Trophoblast cell (in vitro differentiated cells and primary cell): ENCODE results near the gene HOXD3.

ENCODE experiments used
- DNase-seq, 2 donors: peaks; one replicate each; pipeline ENCODE4 v3.0.0-alpha.2; 2016
- H2AFZ ChIP-seq: 2 replicates; pipeline ENCODE4 v1.6.1; 2013; ENCODE audit warnings: low read length, moderate library complexity, mild to moderate bottlenecking; ENCODE audit not compliant: insufficient read depth, poor library complexity
- H2AK5ac ChIP-seq: 2 replicates; pipeline ENCODE4 v1.6.1; 2013; ENCODE audit warnings: mild to moderate bottlenecking, low read length
- H2BK120ac ChIP-seq: 2 replicates; pipeline ENCODE4 v1.6.1; 2013; ENCODE audit warnings: low read length, mild to moderate bottlenecking, moderate library complexity; ENCODE audit not compliant: insufficient read depth, poor library complexity
- H2BK12ac ChIP-seq: 2 replicates; pipeline ENCODE4 v1.6.1; 2013; ENCODE audit warnings: mild to moderate bottlenecking, low read length, moderate library complexity
- H2BK5ac ChIP-seq: 2 replicates; pipeline ENCODE4 v1.6.1; 2013; ENCODE audit warnings: low read length, low read depth, moderate library complexity, mild to moderate bottlenecking; ENCODE audit not compliant: poor library complexity
- H3K14ac ChIP-seq: 2 replicates; pipeline ENCODE4 v1.6.1; 2013; ENCODE audit warnings: mild to moderate bottlenecking, low read length
- H3K18ac ChIP-seq: 2 replicates; pipeline ENCODE4 v1.6.1; 2013; ENCODE audit warnings: mild to moderate bottlenecking, low read length
- H3K23ac ChIP-seq: 2 replicates; pipeline ENCODE4 v1.6.1; 2013; ENCODE audit warnings: low read length
- H3K27ac ChIP-seq: 2 replicates; pipeline ENCODE4 v1.5.1; 2013; ENCODE audit warnings: low read depth, mild to moderate bottlenecking, inconsistent platforms, low read length, moderate library complexity
- H3K27me3 ChIP-seq: 2 replicates; pipeline ENCODE4 v1.6.1; 2013; ENCODE audit warnings: inconsistent platforms, mild to moderate bottlenecking, low read length, moderate library complexity; ENCODE audit not compliant: insufficient read depth
- H3K36me3 ChIP-seq, 2 experiments: 1 replicate in 1 of 2; 2 replicates in 1 of 2; pipeline ENCODE4 v1.6.1; 2013; ENCODE audit warnings: low read length in 2 of 2, mild to moderate bottlenecking in 2 of 2, moderate library complexity in 1 of 2; ENCODE audit not compliant: insufficient read depth in 2 of 2, control insufficient read depth in 1 of 2
- H3K4ac ChIP-seq: 2 replicates; pipeline ENCODE4 v1.6.1; 2013; ENCODE audit warnings: low read depth, mild to moderate bottlenecking, low read length, moderate library complexity
- H3K4me1 ChIP-seq, 2 experiments: 1 replicate in 1 of 2; 2 replicates in 1 of 2; pipeline ENCODE4 v1.6.1; 2013; ENCODE audit warnings: low read length in 2 of 2, mild to moderate bottlenecking in 2 of 2, moderate library complexity in 1 of 2; ENCODE audit not compliant: insufficient read depth in 2 of 2, control insufficient read depth in 1 of 2
- H3K4me2 ChIP-seq: 2 replicates; pipeline ENCODE4 v1.6.1; 2013; ENCODE audit warnings: inconsistent platforms, mild to moderate bottlenecking, low read length, moderate library complexity
- H3K4me3 ChIP-seq: 2 replicates; pipeline ENCODE4 v1.5.1; 2013; ENCODE audit warnings: mild to moderate bottlenecking, low read depth, low read length, inconsistent platforms
- H3K79me1 ChIP-seq: one replicate; pipeline ENCODE4 v1.6.1; 2013; ENCODE audit warnings: low read length
- H3K79me2 ChIP-seq: 2 replicates; pipeline ENCODE4 v1.6.1; 2013; ENCODE audit warnings: low read length, mild to moderate bottlenecking; ENCODE audit not compliant: control insufficient read depth, insufficient read depth, poor library complexity
- H3K9ac ChIP-seq: 2 replicates; pipeline ENCODE4 v1.6.1; 2013; ENCODE audit warnings: mild to moderate bottlenecking, low read length
- H3K9me3 ChIP-seq: 2 replicates; pipeline ENCODE4 v1.6.1; 2013; ENCODE audit warnings: low read depth, mild to moderate bottlenecking, control low read depth, inconsistent platforms, low read length; ENCODE audit not compliant: insufficient read depth
- H4K12ac ChIP-seq: 2 replicates; pipeline ENCODE4 v1.6.1; 2013; ENCODE audit warnings: low read depth, mild to moderate bottlenecking, low read length, moderate library complexity
- H4K8ac ChIP-seq: 2 replicates; pipeline ENCODE4 v1.6.1; 2013; ENCODE audit warnings: low read depth, mild to moderate bottlenecking, low read length, moderate library complexity
- H4K91ac ChIP-seq: one replicate; pipeline ENCODE4 v1.6.1; 2013; ENCODE audit warnings: low read depth, mild to moderate bottlenecking, low read length, moderate library complexity
- WGBS: extraction: QIAGEN DNeasy Blood & Tissue Kit; methylation state at CpG from one replicate; pipeline ENCODE4 v1.1.7; 2013; ENCODE audit warnings: missing lambda C conversion rate; ENCODE audit not compliant: insufficient read length, insufficient coverage; ENCODE audit errors: extremely low coverage; 5-methylcytosine and 5-hydroxymethylcytosine counted together

Gene HOXD3

DNA sequence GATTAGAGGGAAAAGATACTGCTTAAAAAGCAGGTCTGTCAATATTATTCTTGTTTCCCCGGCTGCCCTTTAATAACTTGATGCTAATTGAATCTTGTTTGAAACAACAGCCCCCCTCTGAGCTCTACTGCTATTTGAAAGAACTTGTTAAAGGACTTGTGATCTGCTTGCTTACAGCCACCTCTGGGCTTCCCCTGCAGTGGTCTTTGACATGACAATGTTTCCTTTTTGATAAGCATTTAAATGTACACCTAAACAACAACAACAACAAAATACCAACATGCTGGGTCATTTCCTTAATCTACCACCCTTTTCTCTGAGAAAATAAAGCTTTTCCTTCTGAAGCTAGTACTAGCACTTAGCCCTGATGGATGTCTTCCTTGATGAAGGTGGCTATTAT, 35.2 kb downstream of the HOXD3 start:
- Histone ChIP-seq H3K27me3 (peaks cover 38% of the 10 kb centered on the region), H2AK5ac (no peak overlapping the region), H3K23ac (no peak overlapping the region), H3K4ac (no peak overlapping the region), H3K9me3 (peaks cover 11% of the 10 kb centered on the region), H2AFZ (no peak overlapping the region), H4K91ac (no peak overlapping the region), H3K36me3 (no peaks in the 10 kb centered on the region), H2BK120ac (no peak overlapping the region), H2BK12ac (no peak overlapping the region), H3K9ac (no peak overlapping the region), H2BK5ac (no peak overlapping the region), H3K79me2 (no peaks in the 10 kb centered on the region), H3K4me2 (no peak overlapping the region), H3K79me1 (no peaks in the 10 kb centered on the region), H3K18ac (no peak overlapping the region), H3K27ac (no peak overlapping the region), H3K4me1 (peaks cover 9 to 10% of the 10 kb centered on the region in 2 experiments), H4K8ac (no peak overlapping the region), H3K4me3 (no peak overlapping the region), H4K12ac (no peak overlapping the region), H3K14ac (no peak overlapping the region)
- no peak for DNase-seq
- no CpG with 5 or more reads among the region's 1 CpG for WGBS

DNA sequence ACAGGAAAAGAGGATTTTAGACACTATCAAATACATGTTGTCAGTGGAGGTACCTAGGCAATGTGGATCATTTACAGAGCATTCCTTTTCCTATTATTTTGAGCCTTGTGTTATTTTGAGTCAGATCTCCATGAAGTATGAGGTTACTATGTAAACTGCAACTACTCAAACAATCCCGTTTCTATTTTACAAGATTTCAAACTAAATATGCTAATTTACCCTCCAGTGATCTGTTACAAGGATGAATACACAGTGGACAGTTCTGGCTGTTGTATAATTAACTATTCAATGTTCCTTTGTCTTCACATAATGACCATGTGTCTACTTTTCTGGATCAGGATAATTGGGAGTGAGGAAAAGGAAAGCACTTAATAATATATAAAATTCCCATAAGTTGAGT, 35.9 kb downstream of the HOXD3 start:
- Histone ChIP-seq H3K36me3 (no peaks in the 10 kb centered on the region), H4K91ac (no peak overlapping the region), H3K4ac (no peak overlapping the region), H3K27me3 (peaks cover 31% of the 10 kb centered on the region), H4K8ac (no peak overlapping the region), H3K4me2 (no peak overlapping the region), H3K23ac (no peak overlapping the region), H3K18ac (no peak overlapping the region), H4K12ac (no peak overlapping the region), H2AK5ac (no peak overlapping the region), H3K79me2 (no peaks in the 10 kb centered on the region), H2AFZ (no peak overlapping the region), H3K27ac (no peak overlapping the region), H2BK5ac (no peak overlapping the region), H2BK120ac (no peak overlapping the region), H3K4me1 (peaks cover 7 to 8% of the 10 kb centered on the region in 2 experiments), H3K4me3 (no peak overlapping the region), H3K9me3 (peaks cover 11% of the 10 kb centered on the region), H3K9ac (no peak overlapping the region), H2BK12ac (no peak overlapping the region), H3K14ac (no peak overlapping the region), H3K79me1 (no peaks in the 10 kb centered on the region)
- no CpG with 5 or more reads among the region's 1 CpG for WGBS
- no peak for DNase-seq

DNA sequence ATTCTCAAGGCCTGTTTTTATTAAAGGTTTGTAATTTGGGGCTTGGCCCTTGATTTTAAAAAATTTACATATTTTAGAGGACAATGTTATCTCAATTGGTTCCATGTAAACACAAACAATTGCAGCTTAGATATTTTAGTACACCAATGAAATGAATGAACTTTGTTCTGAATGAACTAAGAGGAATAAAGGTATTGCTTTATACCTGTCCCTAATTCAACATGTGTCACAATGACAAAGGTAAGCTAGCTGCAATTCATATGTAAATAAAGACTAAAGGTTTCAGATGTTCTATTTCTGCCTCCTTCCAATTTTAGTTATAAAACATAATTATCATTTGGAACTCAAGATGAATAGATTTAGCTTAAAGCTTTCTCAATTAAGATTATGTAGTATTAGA, 42.8 kb downstream of the HOXD3 start:
- Histone ChIP-seq H3K4me3 (no peak overlapping the region), H4K91ac (no peak overlapping the region), H3K79me1 (no peaks in the 10 kb centered on the region), H2BK120ac (no peak overlapping the region), H3K14ac (no peak overlapping the region), H3K27ac (no peak overlapping the region), H3K36me3 (no peaks in the 10 kb centered on the region), H3K79me2 (no peaks in the 10 kb centered on the region), H3K18ac (no peak overlapping the region), H3K23ac (no peak overlapping the region), H3K4ac (no peak overlapping the region), H4K8ac (no peak overlapping the region), H2BK12ac (no peak overlapping the region), H2BK5ac (no peak overlapping the region), H3K4me2 (no peak overlapping the region), H3K4me1 (no peaks in the 10 kb centered on the region), H2AK5ac (no peak overlapping the region), H4K12ac (no peak overlapping the region), H3K27me3 (no peaks in the 10 kb centered on the region), H2AFZ (no peak overlapping the region), H3K9me3 (peaks cover 4% of the 10 kb centered on the region), H3K9ac (no peak overlapping the region)
- no peak for DNase-seq

DNA sequence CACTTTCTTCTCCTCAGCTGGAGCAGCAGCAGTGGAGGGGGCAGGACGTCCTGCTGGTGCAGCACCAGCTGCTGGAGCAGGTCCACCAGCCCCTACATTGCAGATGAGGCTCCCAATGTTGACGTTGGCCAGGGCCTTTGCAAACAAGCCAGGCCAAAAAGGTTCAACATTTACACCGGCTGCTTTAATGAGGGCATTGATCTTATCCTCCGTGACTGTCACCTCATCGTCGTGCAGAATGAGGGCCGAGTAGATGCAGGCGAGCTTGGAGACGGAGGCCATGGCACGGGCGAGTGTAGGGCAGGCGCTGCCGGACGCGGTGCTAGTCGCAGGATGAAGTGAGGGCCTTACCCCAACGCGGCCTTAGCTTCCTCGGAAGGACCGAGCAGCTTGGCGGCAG, 43.9 kb downstream of the HOXD3 start:
- no peak overlapping the region for H2BK5ac ChIP-seq
- no peak overlapping the region for H3K4me3 ChIP-seq
- no peaks in the 10 kb centered on the region for H3K4me1 ChIP-seq
- H4K12ac ChIP-seq = no peak overlapping the region
- H3K9me3 ChIP-seq = peaks cover 4% of the 10 kb centered on the region
- H3K27me3 ChIP-seq = no peaks in the 10 kb centered on the region
- no peak overlapping the region for H2BK12ac ChIP-seq
- H2BK120ac ChIP-seq = no peak overlapping the region
- H3K79me1 ChIP-seq = no peaks in the 10 kb centered on the region
- no peak overlapping the region for H3K9ac ChIP-seq
- no peak overlapping the region for H3K27ac ChIP-seq
- no peak overlapping the region for H4K91ac ChIP-seq
- H3K79me2 ChIP-seq = no peaks in the 10 kb centered on the region
- no peak overlapping the region for H3K4ac ChIP-seq
- no peak overlapping the region for H3K14ac ChIP-seq
- no peaks in the 10 kb centered on the region for H3K36me3 ChIP-seq
- H3K18ac ChIP-seq = no peak overlapping the region
- WGBS = no CpG with 5 or more reads among the region's 21 CpGs
- no peak overlapping the region for H3K4me2 ChIP-seq
- no peak overlapping the region for H4K8ac ChIP-seq
- H2AFZ ChIP-seq = no peak overlapping the region
- DNase-seq = no peak
- no peak overlapping the region for H3K23ac ChIP-seq
- no peak overlapping the region for H2AK5ac ChIP-seq
